ENCODE results near the gene SLC44A2.

The SLC44A2 gene

GRCh38 chr19:10682397-10683063 lies 57.2 kb downstream of the SLC44A2 start:
- DNase-seq (ENCODE audit: low spot score): no peak

DNA sequence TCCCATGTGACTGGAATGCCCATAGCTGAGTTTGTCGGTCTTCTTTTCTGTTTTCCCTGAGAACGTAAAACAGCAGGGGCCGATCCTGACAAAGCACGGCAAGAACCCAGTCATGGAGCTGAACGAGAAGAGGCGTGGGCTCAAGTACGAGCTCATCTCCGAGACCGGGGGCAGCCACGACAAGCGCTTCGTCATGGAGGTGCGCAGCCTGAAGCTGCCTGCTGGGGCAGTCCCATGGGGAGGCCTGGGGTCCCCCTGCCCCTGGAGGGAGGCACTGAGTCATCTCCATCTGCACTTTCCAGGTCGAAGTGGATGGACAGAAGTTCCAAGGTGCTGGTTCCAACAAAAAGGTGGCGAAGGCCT lies 57.7 kb downstream of the SLC44A2 start:
- no peak for DNase-seq (ENCODE audit: low spot score)

DNA sequence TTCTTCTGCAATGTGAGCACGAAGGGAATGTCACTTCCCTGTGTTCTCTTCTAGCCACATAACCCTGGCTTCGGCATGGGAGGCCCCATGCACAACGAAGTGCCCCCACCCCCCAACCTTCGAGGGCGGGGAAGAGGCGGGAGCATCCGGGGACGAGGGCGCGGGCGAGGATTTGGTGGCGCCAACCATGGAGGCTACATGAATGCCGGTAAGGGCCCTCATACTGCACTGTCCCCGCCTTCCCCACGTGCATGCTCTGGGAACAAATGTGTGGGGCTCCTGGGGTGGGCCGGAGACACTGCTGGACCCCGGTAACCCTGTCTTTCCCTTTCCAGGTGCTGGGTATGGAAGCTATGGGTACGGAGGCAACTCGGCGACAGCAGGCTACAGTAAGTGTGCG lies 58.2 kb downstream of the SLC44A2 start:
- no peak for DNase-seq (ENCODE audit: low spot score)

GRCh38 chr19:10685210-10685609 lies 59.9 kb downstream of the SLC44A2 start:
- DNase-seq (ENCODE audit: low spot score): no peak

- DNase-seq (ENCODE audit: low spot score): no peak
These were observed 60.8 kb downstream of the SLC44A2 start for GRCh38 chr19:10686193-10686592.

DNA sequence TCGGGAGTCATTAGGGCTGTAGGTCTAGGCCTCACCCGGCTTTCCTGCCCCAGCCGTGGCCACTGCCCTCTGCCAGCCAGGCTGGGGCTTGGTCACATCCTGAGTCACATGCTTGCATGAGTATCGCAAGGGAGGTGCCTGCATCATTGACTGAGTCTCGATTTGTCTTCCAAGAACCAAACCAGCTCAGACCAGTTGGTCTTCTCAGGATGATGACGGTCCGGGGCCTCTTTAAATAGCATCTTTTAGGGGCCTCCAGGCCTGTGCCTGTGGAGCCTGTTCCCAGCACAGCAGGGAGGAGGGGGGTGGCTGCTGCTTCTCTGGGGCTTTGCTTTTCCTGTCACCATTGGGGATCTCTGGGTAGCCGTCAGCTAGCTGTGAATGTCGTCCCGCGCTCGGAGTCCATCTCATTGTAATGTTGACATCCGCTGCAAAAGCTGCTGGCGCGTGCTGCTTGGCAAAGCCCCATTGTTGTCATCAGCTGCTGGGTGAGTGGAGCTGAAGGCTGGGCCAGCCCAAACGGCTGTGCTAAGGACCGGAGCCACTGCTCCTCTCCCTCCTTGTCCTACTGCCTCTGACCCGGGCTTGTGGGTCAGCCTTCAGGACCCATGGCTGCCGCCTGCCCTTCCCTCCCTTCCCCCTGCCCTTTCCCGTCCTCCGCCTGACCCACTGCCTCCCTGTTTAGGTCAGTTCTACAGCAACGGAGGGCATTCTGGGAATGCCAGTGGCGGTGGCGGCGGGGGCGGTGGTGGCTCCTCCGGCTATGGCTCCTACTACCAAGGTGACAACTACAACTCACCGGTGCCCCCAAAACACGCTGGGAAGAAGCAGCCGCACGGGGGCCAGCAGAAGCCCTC lies 61.5 kb downstream of the SLC44A2 start:
- peak; percentile 50 for DNase-seq (ENCODE audit: low spot score)

DNA sequence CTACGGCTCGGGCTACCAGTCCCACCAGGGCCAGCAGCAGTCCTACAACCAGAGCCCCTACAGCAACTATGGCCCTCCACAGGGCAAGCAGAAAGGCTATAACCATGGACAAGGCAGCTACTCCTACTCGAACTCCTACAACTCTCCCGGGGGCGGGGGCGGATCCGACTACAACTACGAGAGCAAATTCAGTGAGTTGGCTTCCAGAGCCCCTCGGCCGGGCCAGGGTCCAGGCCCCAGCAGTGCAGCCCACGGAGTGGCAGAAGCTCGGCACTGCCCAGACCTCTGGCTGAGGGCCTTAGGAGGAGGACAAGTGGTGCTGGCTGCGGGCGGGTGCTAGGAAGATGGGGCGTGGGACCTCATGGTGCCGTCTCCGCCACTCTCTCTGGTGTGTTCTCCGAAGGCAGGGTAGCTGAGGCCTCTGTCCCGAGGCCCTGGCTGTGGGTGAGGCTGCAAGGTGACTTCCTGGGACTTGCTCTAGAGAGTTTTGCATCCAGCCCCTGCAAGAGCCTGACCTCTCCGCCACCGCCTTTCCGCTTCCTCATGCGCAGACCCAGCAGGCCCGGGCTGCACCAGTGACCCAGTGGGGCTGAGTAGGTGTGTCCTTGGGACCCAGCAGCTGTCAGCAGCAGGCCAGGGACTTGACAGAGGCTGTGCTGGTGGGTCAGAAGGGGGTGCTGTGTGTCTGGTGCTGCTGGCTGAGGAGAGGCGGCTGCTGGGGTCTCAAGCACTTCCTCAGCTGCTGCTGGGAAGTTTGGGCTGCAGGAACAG lies 62.4 kb downstream of the SLC44A2 start:
- no peak for DNase-seq (ENCODE audit: low spot score)

DNA sequence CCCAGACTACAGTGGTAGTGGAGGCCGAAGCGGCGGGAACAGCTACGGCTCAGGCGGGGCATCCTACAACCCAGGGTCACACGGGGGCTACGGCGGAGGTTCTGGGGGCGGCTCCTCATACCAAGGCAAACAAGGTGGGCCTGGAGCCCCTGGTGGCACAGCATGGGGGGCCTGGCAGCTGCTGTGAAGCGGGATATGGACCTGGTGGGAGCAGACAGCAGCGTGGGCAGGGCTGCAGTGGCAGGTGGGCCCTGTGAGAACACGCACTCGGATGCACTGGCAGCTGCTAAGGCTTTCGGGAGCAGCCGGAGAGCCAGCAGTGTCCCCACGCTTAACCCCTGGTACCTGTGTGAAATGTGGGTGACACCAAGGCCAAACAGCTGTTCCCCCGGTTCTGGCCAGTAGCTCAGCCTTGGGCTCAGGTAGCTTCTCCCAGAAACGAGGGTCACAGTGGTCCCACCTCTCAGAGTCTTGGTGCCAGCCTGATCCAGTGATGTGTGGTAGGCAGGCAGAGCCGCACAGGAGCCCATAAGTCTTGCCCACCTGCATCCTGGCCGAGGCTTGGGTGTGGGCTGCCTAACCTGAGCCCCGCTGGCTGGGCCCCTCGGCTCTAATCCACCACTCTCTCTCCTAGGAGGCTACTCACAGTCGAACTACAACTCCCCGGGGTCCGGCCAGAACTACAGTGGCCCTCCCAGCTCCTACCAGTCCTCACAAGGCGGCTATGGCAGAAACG lies 63.4 kb downstream of the SLC44A2 start:
- DNase-seq (ENCODE audit: low spot score): no peak

DNA sequence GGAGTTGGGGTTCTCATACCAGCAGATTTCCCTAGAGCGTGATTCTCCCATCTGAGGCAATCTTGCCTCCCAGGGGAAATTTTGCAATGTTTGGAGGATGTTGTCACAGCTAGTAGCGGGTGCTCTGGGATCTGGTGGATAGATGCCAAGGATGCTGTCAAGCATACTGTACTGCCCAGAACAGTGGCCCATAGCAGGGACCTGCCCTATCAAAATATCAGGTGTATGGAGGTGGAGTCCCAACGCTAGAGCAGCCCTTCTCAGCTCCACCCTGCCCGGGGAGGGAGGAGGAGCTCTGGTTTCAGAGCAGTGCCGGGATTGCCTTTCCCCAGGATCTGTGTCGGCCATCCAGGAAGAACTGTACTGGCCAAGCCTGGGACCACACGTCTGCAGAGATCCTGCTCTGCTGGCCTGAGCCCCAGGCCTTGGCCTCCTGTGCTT lies 65.0 kb downstream of the SLC44A2 start:
- DNase-seq (ENCODE audit: low spot score): no peak

GRCh38 chr19:10691178-10691881 lies 66.0 kb downstream of the SLC44A2 start:
- DNase-seq (ENCODE audit: low spot score): no peak

GRCh38 chr19:10691883-10692282 lies 66.5 kb downstream of the SLC44A2 start:
- DNase-seq (ENCODE audit: low spot score): no peak

- no peak for DNase-seq (ENCODE audit: low spot score)
These were observed 67.4 kb downstream of the SLC44A2 start for GRCh38 chr19:10692673-10693264.
